Lower lobe of right lung (tissue), 2 donors: Measurements from ENCODE around the gene SND1. TPM values are rescaled to one million over a fixed set of nuclear protein-coding genes. Genes with fewer than 3 reads are reported as not detected.

Experiments
- ATAC-seq, 2 donors: fragments of 200-7000 bp; cut with Tn5 transposase; one replicate each; pipeline ENCODE4 v1.9.1; 2020 to 2022; ENCODE audit warnings: mild to moderate bottlenecking in 2 of 2, moderate library complexity in 2 of 2
- DNase-seq: peaks from one replicate; pipeline ENCODE4 v3.0.0-alpha.2; 2020
- H3K27ac ChIP-seq: fragments of 200-600 bp; one replicate; pipeline ENCODE4 v1.8.0; 2022
- H3K27me3 ChIP-seq: fragments of 200-600 bp; one replicate; pipeline ENCODE4 v1.8.0; 2022; ENCODE audit warnings: low read depth
- H3K36me3 ChIP-seq: fragments of 200-600 bp; one replicate; pipeline ENCODE4 v1.8.0; 2022; ENCODE audit warnings: mild to moderate bottlenecking
- H3K4me1 ChIP-seq: fragments of 200-600 bp; one replicate; pipeline ENCODE4 v1.8.0; 2022
- H3K4me3 ChIP-seq: fragments of 200-600 bp; one replicate; pipeline ENCODE4 v1.8.0; 2022; ENCODE audit warnings: mild to moderate bottlenecking
- H3K9me3 ChIP-seq: fragments of 200-600 bp; one replicate; pipeline ENCODE4 v1.8.0; 2022
- intact Hi-C: fragments of 100-400 bp; cut with DNase I; formaldehyde crosslinking; loops from one replicate; pipeline ENCODE4 v1.11.0; 2022
- total RNA-seq: library from RNA; stranded (reverse); fragmentation: NEBNext Ultra II Directional; extraction: Animal tissue kit (Norgen Biotek cat#: 25700); gene quantifications from one replicate; pipeline ENCODE4 v1.2.1, GENCODE V29; 2021
- TF ChIP-seq, protein P1 (sequence below): fragments of 200-600 bp; IDR thresholded peaks from one replicate; pipeline ENCODE4 v1.8.0; 2022; ENCODE audit warnings: antibody characterized with exemption, mild to moderate bottlenecking
- donor health status: DM: no; HTN: yes; CAD: no; lungs with severe emphysema.

SND1 gene
- total RNA-seq, 1 donor from 2014 or later = 142 TPM

DNA sequence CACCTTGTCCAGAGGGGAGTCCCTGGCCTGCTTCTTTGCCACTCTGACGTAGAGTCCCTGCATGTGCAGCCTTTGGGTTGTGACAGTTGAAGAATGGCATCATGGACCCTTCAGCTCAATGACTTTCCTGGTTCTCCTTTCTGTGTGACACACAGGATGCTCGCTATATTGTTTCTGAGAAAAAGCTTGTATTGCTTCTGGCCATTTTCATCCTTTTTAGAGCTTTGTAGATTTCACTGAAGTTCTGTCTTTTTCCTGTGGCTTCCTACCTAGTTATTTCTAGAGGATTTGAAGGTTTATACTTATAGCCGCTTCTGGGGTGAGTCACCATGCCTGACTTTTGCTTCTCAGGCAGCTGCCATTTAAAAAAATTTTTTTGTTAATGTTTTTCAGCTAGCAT is 27.0 kb downstream of the SND1 start:
- H3K27me3 ChIP-seq = no peaks in the 10 kb centered on the region
- intact Hi-C loops = no loop called here
- H3K36me3 ChIP-seq = peaks cover 10% of the 10 kb centered on the region
- ATAC-seq (no peak), DNase-seq (no peak)
- peaks cover 8% of the 10 kb centered on the region for H3K9me3 ChIP-seq
- H3K4me3 ChIP-seq = no peak overlapping the region
- H3K27ac ChIP-seq = no peak overlapping the region
- TF ChIP-seq, protein P1, sequence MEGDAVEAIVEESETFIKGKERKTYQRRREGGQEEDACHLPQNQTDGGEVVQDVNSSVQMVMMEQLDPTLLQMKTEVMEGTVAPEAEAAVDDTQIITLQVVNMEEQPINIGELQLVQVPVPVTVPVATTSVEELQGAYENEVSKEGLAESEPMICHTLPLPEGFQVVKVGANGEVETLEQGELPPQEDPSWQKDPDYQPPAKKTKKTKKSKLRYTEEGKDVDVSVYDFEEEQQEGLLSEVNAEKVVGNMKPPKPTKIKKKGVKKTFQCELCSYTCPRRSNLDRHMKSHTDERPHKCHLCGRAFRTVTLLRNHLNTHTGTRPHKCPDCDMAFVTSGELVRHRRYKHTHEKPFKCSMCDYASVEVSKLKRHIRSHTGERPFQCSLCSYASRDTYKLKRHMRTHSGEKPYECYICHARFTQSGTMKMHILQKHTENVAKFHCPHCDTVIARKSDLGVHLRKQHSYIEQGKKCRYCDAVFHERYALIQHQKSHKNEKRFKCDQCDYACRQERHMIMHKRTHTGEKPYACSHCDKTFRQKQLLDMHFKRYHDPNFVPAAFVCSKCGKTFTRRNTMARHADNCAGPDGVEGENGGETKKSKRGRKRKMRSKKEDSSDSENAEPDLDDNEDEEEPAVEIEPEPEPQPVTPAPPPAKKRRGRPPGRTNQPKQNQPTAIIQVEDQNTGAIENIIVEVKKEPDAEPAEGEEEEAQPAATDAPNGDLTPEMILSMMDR = no peak
- H3K4me1 ChIP-seq = peaks cover 12% of the 10 kb centered on the region

GRCh38 chr7:127680983-127681382 is 29.0 kb downstream of the SND1 start:
- H3K27me3 ChIP-seq = no peaks in the 10 kb centered on the region
- peaks cover 24% of the 10 kb centered on the region for H3K4me1 ChIP-seq
- H3K36me3 ChIP-seq = peaks cover 10% of the 10 kb centered on the region
- DNase-seq (no peak), ATAC-seq (no peak)
- H3K9me3 ChIP-seq = peaks cover 8% of the 10 kb centered on the region
- H3K4me3 ChIP-seq = no peak overlapping the region
- no peak overlapping the region for H3K27ac ChIP-seq
- intact Hi-C loops = no loop called here
- TF ChIP-seq, protein P1 = no peak

GRCh38 chr7:127682140-127682539 is 30.1 kb downstream of the SND1 start:
- H3K27ac ChIP-seq = no peak overlapping the region
- intact Hi-C loops = no loop called here
- TF ChIP-seq, protein P1 = no peak
- H3K27me3 ChIP-seq = no peaks in the 10 kb centered on the region
- no peak for ATAC-seq
- peaks cover 8% of the 10 kb centered on the region for H3K9me3 ChIP-seq
- peaks cover 24% of the 10 kb centered on the region for H3K4me1 ChIP-seq
- DNase-seq = no peak
- H3K4me3 ChIP-seq = no peak overlapping the region
- peaks cover 11% of the 10 kb centered on the region for H3K36me3 ChIP-seq

- TF ChIP-seq, protein P1 = no peak
- Histone ChIP-seq H3K27ac (no peak overlapping the region), H3K4me3 (no peak overlapping the region), H3K36me3 (peaks cover 27% of the 10 kb centered on the region), H3K9me3 (peaks cover 8% of the 10 kb centered on the region), H3K4me1 (peaks cover 24% of the 10 kb centered on the region), H3K27me3 (no peaks in the 10 kb centered on the region)
- peak in 1 of 2 donors; percentile 45 for ATAC-seq
- no peak for DNase-seq
- intact Hi-C loops = no loop called here
These were observed 32.0 kb downstream of the SND1 start for GRCh38 chr7:127683776-127684681.

DNA sequence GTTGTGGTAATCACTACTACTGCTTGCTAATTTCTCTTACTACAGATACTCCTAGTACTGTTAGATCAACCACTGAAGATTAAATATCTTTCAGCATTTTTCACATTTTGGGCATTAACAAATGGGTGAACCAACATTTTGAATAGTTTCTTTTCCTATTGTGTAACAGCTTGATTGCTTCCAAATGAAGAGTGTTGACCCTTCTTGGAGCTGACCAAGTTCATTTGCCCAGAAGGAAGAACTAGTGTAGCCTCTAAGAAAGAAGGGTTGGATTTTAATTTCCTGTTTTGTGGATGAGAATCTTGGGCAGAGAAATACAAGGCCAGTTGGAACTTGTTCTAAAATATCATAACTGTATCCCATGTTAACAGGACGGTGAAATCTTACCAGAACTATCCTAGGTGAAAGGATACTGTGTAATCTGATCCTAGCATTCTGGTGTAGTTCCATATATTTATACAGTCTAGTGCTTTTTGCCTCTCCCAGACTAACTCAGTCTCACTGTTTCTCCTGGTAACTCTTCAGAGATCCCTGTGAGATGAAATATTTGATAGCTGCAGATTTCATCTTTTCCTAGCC is 37.3 kb downstream of the SND1 start:
- TF ChIP-seq, protein P1 = no peak
- ATAC-seq (no peak), DNase-seq (no peak)
- Histone ChIP-seq H3K4me3 (no peak overlapping the region), H3K4me1 (peaks cover 14% of the 10 kb centered on the region), H3K27ac (no peak overlapping the region), H3K27me3 (no peaks in the 10 kb centered on the region), H3K9me3 (no peaks in the 10 kb centered on the region), H3K36me3 (peaks cover 58% of the 10 kb centered on the region)
- intact Hi-C loops = no loop called here
